ENCODE measurements around the gene ADGRA3.

Gene ADGRA3

DNA sequence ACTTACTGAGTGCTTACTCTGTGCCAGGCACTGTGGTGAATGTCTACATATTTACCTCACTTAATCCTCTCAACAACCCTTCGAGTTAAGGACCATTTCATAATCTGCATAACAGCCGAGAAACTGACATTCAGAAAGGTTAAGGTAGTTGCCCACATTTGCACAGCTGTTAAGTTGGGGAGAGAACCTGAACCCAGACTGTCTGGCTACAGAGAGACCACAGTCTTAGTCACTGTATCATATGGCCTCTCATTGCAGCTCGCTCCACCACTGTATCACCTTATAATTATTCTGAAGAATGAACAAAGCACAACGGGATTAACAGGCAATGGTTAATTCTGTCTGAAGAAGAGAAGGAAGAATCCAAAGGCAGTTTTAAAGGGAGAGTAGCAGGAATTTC is 98.5 kb downstream of the ADGRA3 start:
- H3K27me3 ChIP-seq (ENCODE audit: insufficient read depth, low read length), result no peaks in the 10 kb centered on the region
- H2AFZ ChIP-seq (ENCODE audit: low read length, unreplicated experiment), result no peak overlapping the region
- H3K4me3 ChIP-seq (ENCODE audit: low read depth, low read length), result no peak overlapping the region
- no peaks in the 10 kb centered on the region for H3K36me3 ChIP-seq (ENCODE audit: insufficient read depth, low read length)
- H3K4me1 ChIP-seq (ENCODE audit: control insufficient read depth, insufficient read depth, low read length, unreplicated experiment), result no peaks in the 10 kb centered on the region
- H3K27ac ChIP-seq (ENCODE audit: low read depth, low read length), result no peak overlapping the region
- H3K79me2 ChIP-seq (ENCODE audit: control insufficient read depth, insufficient read depth, low read length, unreplicated experiment), result no peaks in the 10 kb centered on the region

DNA sequence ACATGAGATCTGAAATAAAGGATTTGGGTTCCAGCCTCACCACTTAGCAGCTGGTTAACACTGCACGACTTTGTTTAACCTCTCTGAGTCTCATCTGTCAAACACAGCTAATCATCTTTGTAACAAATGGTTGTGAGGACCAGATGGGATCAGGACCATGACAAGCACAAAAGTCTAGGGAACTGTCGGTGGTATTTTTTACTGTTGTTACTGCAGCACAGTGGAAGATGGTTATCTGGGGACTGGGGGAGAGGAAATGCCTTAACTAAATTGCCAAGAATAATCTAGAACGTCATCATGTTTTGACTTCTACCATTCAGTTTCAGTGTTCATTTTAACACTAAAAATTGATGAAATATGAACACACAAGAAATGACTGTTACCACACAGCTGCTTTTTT is 99.5 kb downstream of the ADGRA3 start:
- Histone ChIP-seq H2AFZ (ENCODE audit: low read length, unreplicated experiment) (no peak overlapping the region), H3K36me3 (ENCODE audit: insufficient read depth, low read length) (no peaks in the 10 kb centered on the region), H3K4me1 (ENCODE audit: control insufficient read depth, insufficient read depth, low read length, unreplicated experiment) (no peaks in the 10 kb centered on the region), H3K79me2 (ENCODE audit: control insufficient read depth, insufficient read depth, low read length, unreplicated experiment) (no peaks in the 10 kb centered on the region), H3K4me3 (ENCODE audit: low read depth, low read length) (no peak overlapping the region), H3K27ac (ENCODE audit: low read depth, low read length) (no peak overlapping the region), H3K27me3 (ENCODE audit: insufficient read depth, low read length) (no peaks in the 10 kb centered on the region)

DNA sequence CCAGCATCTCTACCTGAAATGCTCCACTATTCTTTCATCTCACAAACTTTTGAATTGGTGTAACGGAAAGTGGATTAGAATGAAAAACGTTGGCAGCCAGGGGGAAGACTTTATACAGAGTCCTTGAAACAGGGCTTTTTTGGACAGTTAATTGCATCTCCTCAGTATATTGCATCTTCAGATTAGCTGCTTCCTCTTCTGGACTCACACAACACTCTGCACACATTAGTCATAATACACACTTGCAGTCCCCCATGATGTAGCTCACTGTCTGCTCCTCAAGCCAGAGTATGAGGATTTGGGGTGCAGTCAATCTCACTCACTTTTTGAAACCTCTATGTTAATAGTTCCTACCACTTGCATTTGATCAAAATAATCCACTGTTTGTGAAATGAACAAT is 101.0 kb downstream of the ADGRA3 start:
- Histone ChIP-seq H3K4me3 (ENCODE audit: low read depth, low read length) (no peak overlapping the region), H3K4me1 (ENCODE audit: control insufficient read depth, insufficient read depth, low read length, unreplicated experiment) (no peaks in the 10 kb centered on the region), H3K27ac (ENCODE audit: low read depth, low read length) (no peak overlapping the region), H3K27me3 (ENCODE audit: insufficient read depth, low read length) (no peaks in the 10 kb centered on the region), H3K36me3 (ENCODE audit: insufficient read depth, low read length) (no peaks in the 10 kb centered on the region), H3K79me2 (ENCODE audit: control insufficient read depth, insufficient read depth, low read length, unreplicated experiment) (no peaks in the 10 kb centered on the region), H2AFZ (ENCODE audit: low read length, unreplicated experiment) (no peak overlapping the region)

DNA sequence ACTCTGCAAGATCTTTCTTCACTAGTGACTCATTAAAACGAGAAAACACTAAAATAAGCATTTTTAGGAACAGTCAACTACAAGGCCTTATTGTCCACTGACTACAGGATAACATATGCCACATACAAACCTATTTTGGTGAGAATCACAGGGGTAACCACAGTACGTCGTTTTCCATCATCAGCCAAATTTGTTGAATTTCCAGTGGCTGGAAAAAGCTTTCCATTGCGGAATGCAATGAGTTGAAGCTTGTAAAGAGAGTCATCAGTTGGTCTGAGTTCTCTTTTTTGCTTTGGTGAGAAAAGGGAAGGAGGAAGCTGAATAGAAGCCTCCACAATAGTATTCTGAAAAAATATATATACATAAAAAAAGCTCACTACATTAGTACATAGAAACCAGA is 102.4 kb downstream of the ADGRA3 start:
- Histone ChIP-seq H2AFZ (ENCODE audit: low read length, unreplicated experiment) (no peak overlapping the region), H3K27me3 (ENCODE audit: insufficient read depth, low read length) (no peaks in the 10 kb centered on the region), H3K4me1 (ENCODE audit: control insufficient read depth, insufficient read depth, low read length, unreplicated experiment) (no peaks in the 10 kb centered on the region), H3K27ac (ENCODE audit: low read depth, low read length) (no peak overlapping the region), H3K36me3 (ENCODE audit: insufficient read depth, low read length) (no peaks in the 10 kb centered on the region), H3K79me2 (ENCODE audit: control insufficient read depth, insufficient read depth, low read length, unreplicated experiment) (no peaks in the 10 kb centered on the region), H3K4me3 (ENCODE audit: low read depth, low read length) (no peak overlapping the region)

DNA sequence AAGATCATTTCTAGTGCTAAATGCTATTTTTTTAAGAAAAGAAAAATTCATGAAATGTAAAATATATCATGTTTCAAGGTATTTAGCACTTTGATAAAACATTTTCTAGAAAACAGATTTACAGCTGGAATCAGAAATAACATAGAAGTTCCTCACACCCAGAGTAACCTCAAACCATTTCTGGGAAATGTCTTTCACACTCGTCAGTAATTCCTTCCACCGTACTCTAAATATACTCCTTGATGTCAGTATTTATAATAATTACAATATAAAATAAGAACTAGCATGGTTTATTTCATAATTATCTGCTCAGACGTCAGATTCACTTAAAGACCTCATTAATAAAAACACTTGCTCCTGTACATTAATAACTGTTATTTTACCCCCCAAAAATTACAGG is 103.9 kb downstream of the ADGRA3 start:
- no peaks in the 10 kb centered on the region for H3K36me3 ChIP-seq (ENCODE audit: insufficient read depth, low read length)
- H3K4me3 ChIP-seq (ENCODE audit: low read depth, low read length), result no peak overlapping the region
- H3K27me3 ChIP-seq (ENCODE audit: insufficient read depth, low read length), result no peaks in the 10 kb centered on the region
- H3K27ac ChIP-seq (ENCODE audit: low read depth, low read length), result no peak overlapping the region
- H3K4me1 ChIP-seq (ENCODE audit: control insufficient read depth, insufficient read depth, low read length, unreplicated experiment), result no peaks in the 10 kb centered on the region
- no peak overlapping the region for H2AFZ ChIP-seq (ENCODE audit: low read length, unreplicated experiment)
- H3K79me2 ChIP-seq (ENCODE audit: control insufficient read depth, insufficient read depth, low read length, unreplicated experiment), result no peaks in the 10 kb centered on the region

DNA sequence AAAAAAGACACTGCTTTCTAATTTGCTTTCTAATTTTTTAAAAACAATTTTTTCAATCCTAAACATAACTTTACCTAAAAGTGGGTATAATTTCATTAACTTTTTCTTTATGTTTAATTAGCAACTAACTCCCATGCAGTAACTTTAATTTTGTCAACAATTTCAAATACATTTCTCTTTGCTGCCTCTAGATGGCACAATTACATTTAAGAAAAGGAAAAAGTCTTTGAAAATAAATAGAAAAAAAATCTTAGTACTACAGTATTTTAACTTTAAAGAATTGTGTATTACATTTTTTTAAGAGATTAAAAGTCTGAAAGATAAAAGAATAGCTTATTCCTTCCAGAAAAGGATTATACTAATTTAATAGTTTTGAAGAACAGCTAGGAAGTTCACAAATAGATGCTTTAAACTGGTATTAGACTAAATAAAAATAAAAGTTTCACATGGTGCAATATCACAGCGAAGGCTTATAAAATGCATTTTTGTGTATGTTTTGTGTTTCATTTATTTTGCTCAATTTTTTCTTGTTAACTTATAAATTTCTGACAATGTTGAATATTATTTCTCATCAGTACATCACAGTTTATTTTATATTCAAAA is 105.1 kb downstream of the ADGRA3 start:
- Histone ChIP-seq H3K27me3 (ENCODE audit: insufficient read depth, low read length) (no peaks in the 10 kb centered on the region), H3K4me3 (ENCODE audit: low read depth, low read length) (no peak overlapping the region), H3K4me1 (ENCODE audit: control insufficient read depth, insufficient read depth, low read length, unreplicated experiment) (no peaks in the 10 kb centered on the region), H3K36me3 (ENCODE audit: insufficient read depth, low read length) (no peaks in the 10 kb centered on the region), H3K79me2 (ENCODE audit: control insufficient read depth, insufficient read depth, low read length, unreplicated experiment) (no peaks in the 10 kb centered on the region), H3K27ac (ENCODE audit: low read depth, low read length) (no peak overlapping the region), H2AFZ (ENCODE audit: low read length, unreplicated experiment) (no peak overlapping the region)

DNA sequence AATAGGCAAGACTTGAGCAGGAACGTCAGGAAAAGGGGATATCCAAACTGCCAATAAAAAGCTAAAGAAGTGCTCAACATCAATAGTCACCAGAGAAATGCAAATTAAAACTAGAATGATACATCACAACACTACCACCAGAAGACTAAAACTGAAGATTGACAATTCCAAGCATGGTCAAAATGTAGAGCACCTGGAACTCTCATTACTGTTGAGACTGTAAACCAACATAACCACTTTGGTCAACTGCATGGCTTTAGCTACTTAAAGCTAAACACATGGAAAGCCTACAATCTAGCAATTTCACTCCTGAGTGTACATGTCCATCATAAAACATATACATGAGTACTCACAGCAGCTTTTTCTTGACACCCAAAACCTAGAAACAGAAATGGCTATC is 107.4 kb downstream of the ADGRA3 start:
- Histone ChIP-seq H2AFZ (ENCODE audit: low read length, unreplicated experiment) (no peak overlapping the region), H3K79me2 (ENCODE audit: control insufficient read depth, insufficient read depth, low read length, unreplicated experiment) (no peaks in the 10 kb centered on the region), H3K27me3 (ENCODE audit: insufficient read depth, low read length) (no peaks in the 10 kb centered on the region), H3K4me1 (ENCODE audit: control insufficient read depth, insufficient read depth, low read length, unreplicated experiment) (no peaks in the 10 kb centered on the region), H3K36me3 (ENCODE audit: insufficient read depth, low read length) (no peaks in the 10 kb centered on the region), H3K4me3 (ENCODE audit: low read depth, low read length) (no peak overlapping the region), H3K27ac (ENCODE audit: low read depth, low read length) (no peak overlapping the region)

DNA sequence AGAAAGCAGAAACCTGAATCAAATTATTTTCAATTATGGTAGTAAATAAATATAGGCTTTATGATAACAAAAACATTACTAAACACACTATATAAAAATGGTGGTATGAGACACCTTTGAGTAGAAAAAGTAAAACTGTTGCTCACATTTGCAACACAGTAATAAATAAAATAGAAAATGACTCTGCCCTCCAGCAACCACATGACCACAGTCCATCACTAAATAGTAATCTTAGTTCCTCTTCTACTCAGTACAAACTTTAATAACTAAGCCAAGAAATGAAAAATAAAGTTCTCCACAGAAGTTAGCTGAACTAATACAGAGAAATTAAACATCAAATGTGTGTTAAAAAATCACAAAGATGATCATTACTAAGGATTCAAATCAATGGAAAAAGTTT is 108.5 kb downstream of the ADGRA3 start:
- Histone ChIP-seq H3K27me3 (ENCODE audit: insufficient read depth, low read length) (no peaks in the 10 kb centered on the region), H3K79me2 (ENCODE audit: control insufficient read depth, insufficient read depth, low read length, unreplicated experiment) (no peaks in the 10 kb centered on the region), H2AFZ (ENCODE audit: low read length, unreplicated experiment) (no peak overlapping the region), H3K27ac (ENCODE audit: low read depth, low read length) (no peak overlapping the region), H3K4me1 (ENCODE audit: control insufficient read depth, insufficient read depth, low read length, unreplicated experiment) (no peaks in the 10 kb centered on the region), H3K36me3 (ENCODE audit: insufficient read depth, low read length) (no peaks in the 10 kb centered on the region), H3K4me3 (ENCODE audit: low read depth, low read length) (no peak overlapping the region)

DNA sequence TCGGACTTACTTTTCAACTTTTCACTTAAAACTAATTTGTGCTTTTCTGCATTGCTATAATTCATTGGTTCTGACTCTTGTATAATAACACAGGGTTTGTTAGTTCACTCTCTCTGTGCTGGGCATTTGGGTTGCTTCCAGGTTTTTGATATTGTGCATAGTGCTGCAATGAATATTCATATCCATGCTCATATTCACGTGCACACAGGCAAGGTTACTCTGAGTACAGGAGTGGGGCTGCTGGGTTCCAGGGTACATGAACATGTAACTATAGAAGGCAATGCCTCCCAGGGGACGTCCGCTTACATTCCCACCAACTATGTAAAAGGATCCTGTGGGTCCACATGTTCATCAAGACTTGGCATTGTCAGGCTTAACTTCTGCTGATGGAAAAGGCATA is 117.2 kb downstream of the ADGRA3 start:
- Histone ChIP-seq H3K4me1 (ENCODE audit: control insufficient read depth, insufficient read depth, low read length, unreplicated experiment) (no peaks in the 10 kb centered on the region), H2AFZ (ENCODE audit: low read length, unreplicated experiment) (no peak overlapping the region), H3K36me3 (ENCODE audit: insufficient read depth, low read length) (no peaks in the 10 kb centered on the region), H3K4me3 (ENCODE audit: low read depth, low read length) (no peak overlapping the region), H3K27ac (ENCODE audit: low read depth, low read length) (no peak overlapping the region), H3K27me3 (ENCODE audit: insufficient read depth, low read length) (no peaks in the 10 kb centered on the region), H3K79me2 (ENCODE audit: control insufficient read depth, insufficient read depth, low read length, unreplicated experiment) (no peaks in the 10 kb centered on the region)

DNA sequence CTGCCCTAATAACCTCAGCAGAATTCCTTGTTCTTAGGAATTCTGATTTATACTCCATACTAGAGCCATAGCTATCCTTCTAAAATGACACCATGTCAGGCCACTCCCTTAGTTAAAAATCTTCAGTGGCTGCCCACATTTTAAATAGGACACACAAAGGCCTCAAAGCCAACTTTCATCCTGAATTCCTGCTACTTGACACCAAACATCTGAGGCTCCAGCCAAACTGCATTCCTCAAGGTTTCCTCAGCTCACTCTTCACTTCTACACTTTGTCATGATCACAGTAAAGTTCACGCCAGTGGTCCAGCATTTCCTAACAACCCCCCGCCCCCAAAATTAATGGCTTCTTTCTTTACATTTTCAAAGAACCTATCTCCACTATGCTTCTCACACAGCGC is 124.3 kb downstream of the ADGRA3 start:
- H3K27ac ChIP-seq (ENCODE audit: low read depth, low read length), result no peak overlapping the region
- no peaks in the 10 kb centered on the region for H3K79me2 ChIP-seq (ENCODE audit: control insufficient read depth, insufficient read depth, low read length, unreplicated experiment)
- no peaks in the 10 kb centered on the region for H3K27me3 ChIP-seq (ENCODE audit: insufficient read depth, low read length)
- H3K4me3 ChIP-seq (ENCODE audit: low read depth, low read length), result no peak overlapping the region
- H3K36me3 ChIP-seq (ENCODE audit: insufficient read depth, low read length), result no peaks in the 10 kb centered on the region
- peaks cover 3% of the 10 kb centered on the region for H3K4me1 ChIP-seq (ENCODE audit: control insufficient read depth, insufficient read depth, low read length, unreplicated experiment)
- no peak overlapping the region for H2AFZ ChIP-seq (ENCODE audit: low read length, unreplicated experiment)

DNA sequence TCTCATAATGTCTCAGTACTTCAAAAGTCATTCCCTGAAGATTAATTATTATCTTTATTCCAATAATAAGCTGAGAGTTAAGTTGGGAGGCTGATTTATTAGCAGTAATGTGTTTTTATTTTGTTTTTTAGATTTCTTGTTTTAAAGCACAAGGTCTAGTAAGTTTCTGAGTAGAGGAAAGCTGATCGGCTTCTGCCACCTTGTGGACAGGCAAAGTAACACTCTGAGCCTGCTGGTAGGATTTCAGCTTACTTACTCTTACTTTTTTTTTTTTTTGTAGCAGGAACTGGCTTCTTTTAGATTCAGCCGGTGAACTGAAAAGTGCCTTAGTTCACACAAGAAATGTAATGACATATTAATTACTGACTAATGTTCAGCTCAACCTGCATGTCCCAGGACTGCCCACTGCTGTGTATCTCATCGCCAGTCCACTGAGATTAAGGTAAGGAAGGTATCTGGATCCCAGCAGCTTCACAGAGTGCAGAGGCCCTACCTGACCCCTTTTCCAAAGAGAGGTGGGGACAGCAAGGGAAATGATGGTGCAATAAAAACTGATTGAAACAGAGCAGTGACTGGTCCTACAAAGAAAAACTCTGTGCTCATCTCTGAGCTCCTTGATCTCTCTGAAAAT is 126.5 kb downstream of the ADGRA3 start:
- Histone ChIP-seq H3K4me3 (ENCODE audit: low read depth, low read length) (no peak overlapping the region), H2AFZ (ENCODE audit: low read length, unreplicated experiment) (no peak overlapping the region), H3K27ac (ENCODE audit: low read depth, low read length) (no peak overlapping the region), H3K36me3 (ENCODE audit: insufficient read depth, low read length) (no peaks in the 10 kb centered on the region), H3K4me1 (ENCODE audit: control insufficient read depth, insufficient read depth, low read length, unreplicated experiment) (peaks cover 20% of the 10 kb centered on the region), H3K27me3 (ENCODE audit: insufficient read depth, low read length) (no peaks in the 10 kb centered on the region), H3K79me2 (ENCODE audit: control insufficient read depth, insufficient read depth, low read length, unreplicated experiment) (no peaks in the 10 kb centered on the region)

All from ACC112 (cell line).